IPS-18c (cell line): Measurements from ENCODE around the gene IL1RAPL1.

Source experiments
- H3K4me3 ChIP-seq: 2 replicates; pipeline ENCODE4 v1.7.0; 2013; ENCODE audit warnings: low read depth, mild to moderate bottlenecking, low read length, moderate library complexity; ENCODE audit not compliant: insufficient read depth
- H3K9me3 ChIP-seq: one replicate; pipeline ENCODE4 v1.6.1; 2013; ENCODE audit warnings: mild to moderate bottlenecking, low read length, moderate library complexity; ENCODE audit not compliant: control insufficient read depth, insufficient read depth

IL1RAPL1 gene

GRCh38 chrX:28586981-28587551, at the start of gene IL1RAPL1:
Gene IL1RAPL1, plus strand, starts transcription at chrX:28587446.
- Histone ChIP-seq H3K9me3 (no peaks in the 10 kb centered on the region), H3K4me3 (peak within 1 kb of the TSS; percentile 70)

- no peak overlapping the region for H3K4me3 ChIP-seq
- no peaks in the 10 kb centered on the region for H3K9me3 ChIP-seq
These were observed 44.5 kb upstream of the IL1RAPL1 start for GRCh38 chrX:28542791-28543190.

DNA sequence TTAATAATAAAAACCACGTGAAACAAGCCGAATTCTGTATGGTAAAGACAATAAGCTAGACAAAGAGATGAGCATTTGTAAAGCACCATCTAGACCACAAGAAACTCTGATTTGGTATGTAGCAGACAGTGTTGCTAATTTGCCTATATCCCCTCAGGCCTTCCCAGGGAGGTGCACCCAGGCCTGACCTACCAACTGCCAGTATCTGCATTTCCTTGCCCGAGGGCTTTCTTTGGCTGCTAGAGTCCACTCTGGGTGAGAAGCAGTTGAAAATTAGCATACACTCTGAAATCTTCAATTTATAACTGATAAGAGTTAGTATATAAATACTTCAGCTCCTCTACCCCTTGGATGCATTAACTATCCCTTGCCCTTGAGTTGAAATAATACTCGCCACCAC, 37.4 kb upstream of the IL1RAPL1 start:
- Histone ChIP-seq H3K9me3 (no peaks in the 10 kb centered on the region), H3K4me3 (no peak overlapping the region)

DNA sequence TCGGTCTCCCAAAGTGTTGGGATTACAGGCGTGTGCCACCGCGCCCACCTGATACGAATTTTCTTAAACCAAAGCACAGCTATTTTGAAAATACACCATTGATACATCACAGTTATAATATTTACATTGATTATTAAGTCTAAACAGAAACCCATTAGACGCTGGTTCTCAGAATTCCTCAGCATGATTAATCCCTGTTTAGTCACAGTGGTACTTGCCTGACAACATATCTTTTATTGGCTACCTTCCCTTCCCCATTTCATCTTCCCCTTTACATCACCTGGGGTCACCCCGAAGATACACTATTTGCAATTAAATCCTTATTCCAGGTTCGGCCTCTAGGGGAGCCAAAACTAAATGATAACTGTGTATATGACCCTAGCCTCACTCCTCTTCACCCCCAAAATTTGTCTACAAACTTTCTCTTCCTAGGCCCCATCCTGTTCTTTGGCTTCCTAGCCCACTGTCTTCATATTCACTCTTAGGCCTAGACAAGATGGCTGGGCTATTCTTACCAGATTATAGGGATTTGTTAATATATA, 36.8 kb upstream of the IL1RAPL1 start:
- Histone ChIP-seq H3K9me3 (no peaks in the 10 kb centered on the region), H3K4me3 (no peak overlapping the region)

DNA sequence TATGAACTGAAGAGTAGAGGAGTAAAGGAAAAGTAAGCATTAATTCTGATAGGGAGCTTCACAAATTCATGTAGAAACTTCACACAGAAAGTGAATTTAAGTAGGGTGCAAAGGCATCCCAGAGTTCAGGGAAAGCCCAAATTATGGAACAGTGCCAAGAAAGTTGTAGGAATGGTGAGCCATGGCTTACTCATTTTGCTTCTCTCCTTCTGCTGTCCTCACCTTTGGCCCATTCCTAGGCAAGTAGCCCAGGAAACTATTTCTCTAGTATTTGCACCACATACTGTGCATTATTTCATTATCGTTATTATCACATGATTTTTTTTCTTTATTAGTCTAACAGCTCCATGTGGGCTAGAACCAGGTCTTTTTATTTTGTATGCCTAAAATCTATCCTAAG, 34.9 kb upstream of the IL1RAPL1 start:
- Histone ChIP-seq H3K9me3 (peaks cover 5% of the 10 kb centered on the region), H3K4me3 (no peak overlapping the region)

DNA sequence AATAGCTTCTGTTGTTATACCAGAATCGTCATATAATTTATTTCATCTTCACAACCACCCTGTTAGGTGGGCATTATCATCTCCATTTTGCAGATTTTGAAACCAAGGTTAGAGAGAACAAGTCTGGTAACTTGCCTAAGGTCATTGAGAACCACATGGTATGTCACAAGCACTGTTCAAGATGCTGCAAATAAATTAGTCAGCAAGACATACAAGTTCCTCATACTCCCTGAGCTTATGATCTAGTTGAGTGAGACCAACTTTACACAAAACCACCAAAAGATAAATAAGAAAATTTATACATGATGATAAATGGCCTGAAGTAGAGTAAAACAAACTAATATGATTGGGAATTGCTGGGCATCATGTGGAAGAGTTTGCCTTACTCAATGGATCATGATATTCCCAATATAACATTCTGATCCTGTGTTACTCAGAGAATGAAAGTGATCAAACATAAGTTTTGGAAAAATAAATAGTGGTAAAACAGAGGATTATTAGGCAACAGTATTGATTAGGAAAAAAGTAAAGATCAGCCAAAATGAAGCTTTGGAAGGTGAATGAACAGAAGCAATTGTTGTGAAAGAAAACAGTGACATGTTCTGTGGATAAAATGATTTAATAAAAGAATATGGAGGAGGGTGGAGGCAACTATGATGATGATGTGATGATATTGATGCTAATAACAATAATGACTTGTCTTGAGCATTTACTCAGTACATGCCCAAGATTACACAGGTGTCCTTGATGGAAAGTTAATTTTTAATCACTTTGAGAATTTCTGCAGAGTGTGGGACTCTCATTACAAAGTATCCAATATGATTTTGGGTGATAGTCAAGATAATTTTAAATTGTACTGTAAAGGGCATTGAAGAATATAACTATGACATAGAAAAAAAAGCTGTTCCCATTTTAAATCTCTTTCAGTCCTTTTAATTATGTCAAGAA, 34.1 kb upstream of the IL1RAPL1 start:
- peaks cover 10% of the 10 kb centered on the region for H3K9me3 ChIP-seq

DNA sequence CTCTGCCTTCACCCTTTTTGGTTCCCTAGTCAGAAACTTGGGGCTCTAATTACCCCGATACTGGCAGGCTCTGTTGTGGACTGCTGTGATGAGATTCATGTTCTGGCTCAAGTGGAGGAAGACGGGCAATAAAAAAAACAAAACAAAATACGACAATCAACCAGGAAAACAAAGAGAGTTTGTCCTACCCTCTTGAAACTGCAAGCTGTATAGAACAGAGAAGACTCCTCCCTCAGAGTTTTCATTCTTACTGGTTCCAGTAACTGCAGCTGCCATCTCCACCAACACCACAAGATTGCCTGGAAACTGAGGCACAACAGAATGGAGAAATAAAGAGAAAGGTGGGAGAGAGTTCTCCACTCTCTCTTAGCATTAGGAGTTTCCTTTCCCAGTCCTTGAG, 11.1 kb upstream of the IL1RAPL1 start:
- peaks cover 2% of the 10 kb centered on the region for H3K9me3 ChIP-seq
- no peak overlapping the region for H3K4me3 ChIP-seq

More for the DNA sequence above, 34.1 kb upstream of the IL1RAPL1 start:
- H3K4me3 ChIP-seq = no peak overlapping the region

GRCh38 chrX:28581522-28581921, 5.7 kb upstream of the IL1RAPL1 start:
- no peak overlapping the region for H3K4me3 ChIP-seq
- no peaks in the 10 kb centered on the region for H3K9me3 ChIP-seq

- no peaks in the 10 kb centered on the region for H3K9me3 ChIP-seq
- no peak overlapping the region for H3K4me3 ChIP-seq
These were observed 4.7 kb upstream of the IL1RAPL1 start for GRCh38 chrX:28582511-28582910.

DNA sequence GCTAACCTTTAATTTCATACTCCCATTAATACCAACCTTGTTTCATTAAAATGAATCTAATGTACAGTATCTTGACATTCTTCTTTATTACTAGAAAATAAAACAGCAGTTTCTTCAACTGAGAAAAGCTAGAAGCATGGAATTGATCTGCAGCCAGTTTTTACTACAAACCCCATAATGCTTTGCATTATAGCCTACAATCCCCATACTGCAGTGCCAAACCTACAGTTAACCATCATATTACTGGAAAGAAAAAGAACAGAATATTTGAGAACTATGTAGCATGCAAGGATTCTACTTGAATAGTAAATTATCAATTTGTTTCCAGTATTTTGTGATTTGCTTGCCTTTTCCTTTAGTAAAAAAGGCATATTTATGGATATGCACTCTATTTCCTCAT, 3.2 kb upstream of the IL1RAPL1 start:
- Histone ChIP-seq H3K4me3 (no peak overlapping the region), H3K9me3 (no peaks in the 10 kb centered on the region)

- Histone ChIP-seq H3K9me3 (no peaks in the 10 kb centered on the region), H3K4me3 (peak overlapping the region; percentile 44)
These were observed 1.5 kb upstream of the IL1RAPL1 start for GRCh38 chrX:28585767-28586166.

DNA sequence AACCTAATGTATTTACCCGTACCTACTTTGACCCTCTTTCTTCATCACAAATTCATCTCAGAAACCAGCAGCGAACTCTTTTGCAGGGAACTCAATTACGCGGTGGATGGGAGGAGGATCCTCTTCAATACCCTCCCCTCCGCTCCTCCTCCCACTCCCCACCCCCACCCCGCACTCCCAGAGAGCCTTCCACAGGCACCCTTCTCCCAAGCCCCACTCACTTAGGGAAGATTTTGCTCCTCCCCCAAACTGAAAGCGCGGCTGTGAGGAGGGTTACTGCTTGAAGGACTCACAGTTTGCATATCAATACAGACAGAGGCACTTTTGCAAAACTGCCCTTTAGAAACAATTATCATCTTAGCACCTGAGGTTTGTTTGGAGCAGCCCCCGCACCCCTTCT, 960 bp upstream of the IL1RAPL1 start:
- Histone ChIP-seq H3K9me3 (no peaks in the 10 kb centered on the region), H3K4me3 (peak overlapping the region; percentile 70)

DNA sequence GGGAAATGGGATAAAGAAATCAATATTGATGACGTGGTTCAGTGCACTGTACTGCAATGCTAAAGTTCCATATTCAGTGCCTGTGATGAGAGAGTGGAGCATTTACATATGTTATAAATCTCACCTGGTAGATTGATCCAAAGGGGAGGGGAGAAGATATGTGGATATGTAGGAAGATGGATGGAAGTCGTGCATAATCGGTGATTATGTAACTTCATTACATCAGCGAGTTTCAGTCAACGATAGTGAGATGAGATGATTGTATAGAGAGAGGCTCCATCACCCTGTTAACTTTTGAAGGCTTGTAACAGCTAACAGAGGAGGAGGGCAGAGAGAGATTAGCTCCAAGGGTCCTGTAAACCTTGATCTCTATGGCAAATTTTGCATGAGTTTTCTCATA, 1.8 kb downstream of the IL1RAPL1 start:
- Histone ChIP-seq H3K4me3 (no peak overlapping the region), H3K9me3 (no peaks in the 10 kb centered on the region)

DNA sequence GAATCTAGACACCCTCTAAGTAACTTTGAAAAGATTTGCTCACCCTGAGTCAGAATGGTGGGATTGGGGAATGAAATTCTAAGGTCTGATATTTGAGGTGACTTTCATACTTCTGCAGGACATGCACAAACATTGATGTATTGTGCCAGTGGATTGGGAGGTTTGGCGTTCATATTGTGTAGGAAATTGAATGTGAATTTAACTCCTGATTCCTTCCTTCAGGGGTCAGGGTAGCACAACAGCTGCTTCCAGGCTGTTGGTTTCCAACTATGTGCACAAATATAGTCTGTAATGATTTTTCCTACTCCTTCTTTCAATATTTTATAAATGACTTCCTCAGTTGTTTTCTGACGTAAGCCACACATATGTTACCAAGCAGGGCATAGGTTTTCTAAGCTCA, 3.1 kb downstream of the IL1RAPL1 start:
- no peaks in the 10 kb centered on the region for H3K9me3 ChIP-seq
- H3K4me3 ChIP-seq = no peak overlapping the region

- no peaks in the 10 kb centered on the region for H3K9me3 ChIP-seq
- H3K4me3 ChIP-seq = no peak overlapping the region
These were observed 4.3 kb downstream of the IL1RAPL1 start for GRCh38 chrX:28591542-28591941.

DNA sequence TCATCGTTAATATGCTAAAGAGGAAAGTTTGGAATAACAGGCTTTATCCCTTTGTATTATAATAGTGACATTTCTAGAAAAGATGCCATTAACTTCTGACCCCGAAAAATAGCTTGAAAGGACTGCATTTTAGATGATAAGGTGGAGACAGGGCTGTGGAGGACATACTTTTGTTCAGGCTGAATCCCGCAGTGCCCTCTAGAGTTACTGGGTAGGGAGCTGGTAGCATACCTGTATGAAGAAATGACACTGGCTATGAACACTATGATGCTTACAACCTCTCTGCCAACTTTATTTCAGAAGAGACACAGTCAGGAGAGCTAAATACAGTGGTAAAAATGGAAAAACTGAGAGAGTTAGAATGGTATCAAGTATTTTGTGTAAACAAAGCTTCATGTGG, 8.1 kb downstream of the IL1RAPL1 start:
- Histone ChIP-seq H3K9me3 (no peaks in the 10 kb centered on the region), H3K4me3 (no peak overlapping the region)

GRCh38 chrX:28599957-28600356, 12.7 kb downstream of the IL1RAPL1 start:
- H3K4me3 ChIP-seq = no peak overlapping the region
- H3K9me3 ChIP-seq = no peaks in the 10 kb centered on the region

- H3K4me3 ChIP-seq = no peak overlapping the region
- peaks cover 2% of the 10 kb centered on the region for H3K9me3 ChIP-seq
These were observed 21.8 kb downstream of the IL1RAPL1 start for GRCh38 chrX:28609003-28609402.
